ENCODE measurements around the gene PAM. TPM values are rescaled to one million over a fixed set of nuclear protein-coding genes. Genes with fewer than 3 reads are reported as not detected.

Gene PAM
- total RNA-seq, 1 experiment from 2014 or later, result 190 TPM

DNA sequence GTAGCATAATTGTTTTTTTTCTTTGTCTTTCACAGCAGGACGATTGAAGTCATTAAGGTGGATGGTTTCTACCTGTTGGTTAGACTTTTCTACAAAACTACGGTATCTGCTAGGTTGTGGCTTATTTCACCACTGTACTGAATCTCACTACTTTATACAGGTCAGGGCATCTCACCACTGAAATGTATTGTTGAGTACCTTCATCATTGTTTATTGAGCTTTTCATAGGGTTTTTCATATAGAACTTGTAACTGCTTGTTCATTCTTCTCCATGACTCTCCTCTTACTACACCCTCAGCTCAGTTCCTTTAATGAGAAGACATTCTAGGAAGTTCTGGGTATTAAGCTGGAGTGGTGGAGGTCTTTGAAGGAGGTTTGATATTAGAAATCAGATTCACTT is 75.1 kb downstream of the PAM start:
- Histone ChIP-seq H3K9me3 (ENCODE audit: low read depth, low read length, poor library complexity, severe bottlenecking) (no peaks in the 10 kb centered on the region), H3K36me3 (ENCODE audit: insufficient read depth, low read length, poor library complexity, severe bottlenecking) (no peaks in the 10 kb centered on the region), H3K4me3 (ENCODE audit: low read depth, low read length, poor library complexity, severe bottlenecking) (no peak overlapping the region), H3K4me1 (ENCODE audit: insufficient read depth, low read length, poor library complexity, severe bottlenecking) (peaks cover 28% of the 10 kb centered on the region), H3K27ac (ENCODE audit: low read depth, low read length, poor library complexity, severe bottlenecking) (no peak overlapping the region), H3K27me3 (replicated peaks; ENCODE audit: insufficient read depth, low read depth, low read length, poor library complexity) (no peaks in the 10 kb centered on the region)
- ChIA-PET CTCF (no interaction called here), POLR2A (ENCODE audit: low non-redundant PET) (no interaction called here)
- DNase-seq (ENCODE audit: low spot score), result no peak
- no TSS peak for BruUV-seq (replicated peaks)
- no peak for TF ChIP-seq EZH2 (IDR thresholded peaks at IDR 0.05; ENCODE audit: borderline replicate concordance, low read depth, low read length, poor library complexity, severe bottlenecking)
- TF ChIP-seq, protein P1, sequence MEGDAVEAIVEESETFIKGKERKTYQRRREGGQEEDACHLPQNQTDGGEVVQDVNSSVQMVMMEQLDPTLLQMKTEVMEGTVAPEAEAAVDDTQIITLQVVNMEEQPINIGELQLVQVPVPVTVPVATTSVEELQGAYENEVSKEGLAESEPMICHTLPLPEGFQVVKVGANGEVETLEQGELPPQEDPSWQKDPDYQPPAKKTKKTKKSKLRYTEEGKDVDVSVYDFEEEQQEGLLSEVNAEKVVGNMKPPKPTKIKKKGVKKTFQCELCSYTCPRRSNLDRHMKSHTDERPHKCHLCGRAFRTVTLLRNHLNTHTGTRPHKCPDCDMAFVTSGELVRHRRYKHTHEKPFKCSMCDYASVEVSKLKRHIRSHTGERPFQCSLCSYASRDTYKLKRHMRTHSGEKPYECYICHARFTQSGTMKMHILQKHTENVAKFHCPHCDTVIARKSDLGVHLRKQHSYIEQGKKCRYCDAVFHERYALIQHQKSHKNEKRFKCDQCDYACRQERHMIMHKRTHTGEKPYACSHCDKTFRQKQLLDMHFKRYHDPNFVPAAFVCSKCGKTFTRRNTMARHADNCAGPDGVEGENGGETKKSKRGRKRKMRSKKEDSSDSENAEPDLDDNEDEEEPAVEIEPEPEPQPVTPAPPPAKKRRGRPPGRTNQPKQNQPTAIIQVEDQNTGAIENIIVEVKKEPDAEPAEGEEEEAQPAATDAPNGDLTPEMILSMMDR (conservative IDR thresholded peaks at IDR 0.05; ENCODE audit: low read depth, low read length), result no peak
- intact Hi-C loops (cut with micrococcal nuclease; ENCODE audit: unreplicated experiment), result no loop called here

DNA sequence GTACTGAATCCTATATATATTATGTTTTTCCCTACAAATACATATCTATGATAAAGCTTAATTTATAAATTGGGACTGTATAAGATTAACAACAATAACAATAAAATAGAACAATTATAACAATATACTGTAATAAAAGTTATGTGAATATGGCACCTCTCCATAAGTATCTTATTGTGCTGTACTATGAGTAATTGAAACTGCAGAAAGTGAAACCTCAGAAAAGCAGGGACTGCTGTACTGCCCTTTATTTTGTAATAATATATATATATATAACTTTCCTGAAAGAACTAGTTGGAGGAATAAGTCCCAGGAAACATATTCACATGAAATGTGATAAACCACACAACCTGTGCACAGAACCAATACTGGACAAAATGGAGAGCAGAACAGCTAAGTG is 77.3 kb downstream of the PAM start:
- peaks cover 13% of the 10 kb centered on the region for H3K4me1 ChIP-seq (ENCODE audit: insufficient read depth, low read length, poor library complexity, severe bottlenecking)
- BruUV-seq (replicated peaks), result no TSS peak
- no peaks in the 10 kb centered on the region for H3K27me3 ChIP-seq (replicated peaks; ENCODE audit: insufficient read depth, low read depth, low read length, poor library complexity)
- H3K36me3 ChIP-seq (ENCODE audit: insufficient read depth, low read length, poor library complexity, severe bottlenecking), result no peaks in the 10 kb centered on the region
- intact Hi-C loops (cut with micrococcal nuclease; ENCODE audit: unreplicated experiment), result no loop called here
- ChIA-PET CTCF (no interaction called here), POLR2A (ENCODE audit: low non-redundant PET) (no interaction called here)
- no peaks in the 10 kb centered on the region for H3K9me3 ChIP-seq (ENCODE audit: low read depth, low read length, poor library complexity, severe bottlenecking)
- TF ChIP-seq, protein P1 (conservative IDR thresholded peaks at IDR 0.05; ENCODE audit: low read depth, low read length), result no peak
- no peak for TF ChIP-seq EZH2 (IDR thresholded peaks at IDR 0.05; ENCODE audit: borderline replicate concordance, low read depth, low read length, poor library complexity, severe bottlenecking)
- H3K27ac ChIP-seq (ENCODE audit: low read depth, low read length, poor library complexity, severe bottlenecking), result no peak overlapping the region
- no peak overlapping the region for H3K4me3 ChIP-seq (ENCODE audit: low read depth, low read length, poor library complexity, severe bottlenecking)
- no peak for DNase-seq (ENCODE audit: low spot score)

DNA sequence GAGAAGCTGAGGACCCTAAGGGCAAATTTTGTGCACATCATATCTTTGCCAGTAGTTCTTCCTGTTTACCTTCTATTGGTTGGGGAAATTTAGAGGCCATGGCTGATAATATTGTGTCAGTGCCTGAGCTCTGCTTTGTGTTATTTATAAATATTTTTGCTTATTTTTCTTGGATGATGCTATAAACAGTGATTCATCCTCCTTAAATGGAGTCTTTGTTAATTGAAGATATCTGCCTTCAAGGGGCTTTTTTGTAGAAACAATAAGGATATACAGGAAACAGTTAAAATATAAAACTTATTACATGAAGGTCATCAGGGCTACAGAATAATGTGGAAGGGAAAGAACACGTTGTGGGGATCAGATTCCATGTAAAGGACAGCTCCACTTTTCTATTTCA is 78.0 kb downstream of the PAM start:
- POLR2A ChIA-PET (ENCODE audit: low non-redundant PET), result no interaction called here
- no peak for DNase-seq (ENCODE audit: low spot score)
- Histone ChIP-seq H3K27me3 (replicated peaks; ENCODE audit: insufficient read depth, low read depth, low read length, poor library complexity) (no peaks in the 10 kb centered on the region), H3K27ac (ENCODE audit: low read depth, low read length, poor library complexity, severe bottlenecking) (no peak overlapping the region), H3K9me3 (ENCODE audit: low read depth, low read length, poor library complexity, severe bottlenecking) (no peaks in the 10 kb centered on the region), H3K36me3 (ENCODE audit: insufficient read depth, low read length, poor library complexity, severe bottlenecking) (no peaks in the 10 kb centered on the region), H3K4me3 (ENCODE audit: low read depth, low read length, poor library complexity, severe bottlenecking) (no peak overlapping the region), H3K4me1 (ENCODE audit: insufficient read depth, low read length, poor library complexity, severe bottlenecking) (peaks cover 13% of the 10 kb centered on the region)
- TF ChIP-seq EZH2 (IDR thresholded peaks at IDR 0.05; ENCODE audit: borderline replicate concordance, low read depth, low read length, poor library complexity, severe bottlenecking), result no peak
- TF ChIP-seq, protein P1 (conservative IDR thresholded peaks at IDR 0.05; ENCODE audit: low read depth, low read length), result no peak
- CTCF ChIA-PET, result no interaction called here
- BruUV-seq (replicated peaks), result no TSS peak
- intact Hi-C loops (cut with micrococcal nuclease; ENCODE audit: unreplicated experiment), result no loop called here

All from A673 (cell line).